Measurements from ENCODE around the gene FAAP20.

GRCh38 chr1:2173546-2174347, 20.8 kb downstream of the FAAP20 start:
- TF ChIP-seq CTCF (IDR thresholded peaks at IDR 0.05) = no peak
- TF ChIP-seq POLR2A (IDR thresholded peaks at IDR 0.05) = no peak

All from testis (tissue), 2 donors.